Ectodermal cell (in vitro differentiated cells): Measurements from ENCODE around the gene LTA.
A peak's percentile ranks its signal among the peaks of the same experiment; 100 is the strongest.

ENCODE experiments used
- H3K27ac ChIP-seq: 2 replicates; pipeline ENCODE4 v1.7.0; 2013; ENCODE audit warnings: mild to moderate bottlenecking, low read depth, low read length; ENCODE audit not compliant: insufficient read depth, poor library complexity, severe bottlenecking
- H3K27me3 ChIP-seq: 2 replicates; pipeline ENCODE4 v1.7.0; 2013; ENCODE audit warnings: mild to moderate bottlenecking, low read length; ENCODE audit not compliant: insufficient read depth, control insufficient read depth, poor library complexity, severe bottlenecking
- H3K36me3 ChIP-seq: one replicate; pipeline ENCODE4 v1.7.0; 2013; ENCODE audit warnings: low read length; ENCODE audit not compliant: control insufficient read depth, insufficient read depth
- H3K4me1 ChIP-seq: one replicate; pipeline ENCODE4 v1.7.0; 2013; ENCODE audit warnings: low read length; ENCODE audit not compliant: control insufficient read depth, insufficient read depth
- H3K4me3 ChIP-seq: 2 replicates; pipeline ENCODE4 v1.7.0; 2013; ENCODE audit warnings: low read depth, low read length, control low read depth; ENCODE audit not compliant: insufficient read depth
- H3K9me3 ChIP-seq: 2 replicates; pipeline ENCODE4 v1.7.0; 2013; ENCODE audit warnings: mild to moderate bottlenecking, low read length, moderate library complexity; ENCODE audit not compliant: control insufficient read depth
- WGBS, 2 experiments: methylation state at CpG; one replicate each; pipeline ENCODE4 v1.1.7; 2013; ENCODE audit warnings: missing lambda C conversion rate in 2 of 2; 5-methylcytosine and 5-hydroxymethylcytosine counted together

LTA gene

DNA sequence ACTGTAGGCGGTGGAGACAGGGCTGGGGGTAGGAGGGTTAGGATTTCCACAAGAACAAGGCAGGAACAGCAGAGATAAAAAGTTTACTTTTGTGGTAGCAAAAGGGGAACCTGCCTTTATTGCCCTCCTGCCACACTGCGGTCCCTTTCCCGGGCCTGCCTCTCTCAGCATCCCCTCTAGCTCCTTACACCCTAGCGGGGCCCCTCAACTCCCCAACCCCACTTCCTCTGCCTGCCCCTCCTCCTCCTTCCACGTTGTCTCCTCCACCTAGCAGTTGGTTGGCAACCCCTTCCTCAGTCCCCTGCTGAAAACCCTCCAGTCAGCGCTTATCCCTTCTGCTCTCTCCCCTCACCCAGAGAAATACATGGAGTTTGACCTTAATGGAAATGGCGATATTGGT is 43.7 kb downstream of the LTA start:
- Histone ChIP-seq H3K4me3 (no peak overlapping the region), H3K27me3 (no peaks in the 10 kb centered on the region), H3K9me3 (no peaks in the 10 kb centered on the region), H3K27ac (no peak overlapping the region), H3K36me3 (no peaks in the 10 kb centered on the region), H3K4me1 (peaks cover 5% of the 10 kb centered on the region)
- WGBS, 2 experiments = 78 to 79% methylated on average over 7 of the region's 7 CpGs

DNA sequence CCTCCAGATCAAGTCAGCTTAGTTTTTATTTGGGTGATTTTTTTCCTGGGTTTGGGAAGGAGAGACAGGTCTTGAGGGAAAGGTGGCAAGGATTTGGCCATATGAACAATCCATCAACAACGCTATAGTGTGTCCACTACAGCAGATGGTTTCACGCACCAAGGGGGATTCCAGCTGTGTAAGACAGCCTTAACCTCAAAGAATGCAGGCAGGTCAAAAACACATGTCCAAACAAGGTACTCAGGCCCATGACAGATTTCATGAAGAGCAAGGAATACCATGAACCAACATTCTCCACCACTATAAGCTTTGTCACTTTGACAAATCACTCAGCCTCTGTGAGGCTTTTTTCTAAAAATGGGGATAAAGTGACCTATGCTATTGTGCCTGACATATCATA is 44.9 kb downstream of the LTA start:
- H3K27me3 ChIP-seq = no peaks in the 10 kb centered on the region
- peaks cover 6% of the 10 kb centered on the region for H3K4me1 ChIP-seq
- 90 to 92% methylated on average over 2 of the region's 2 CpGs for WGBS, 2 experiments
- no peaks in the 10 kb centered on the region for H3K36me3 ChIP-seq
- H3K9me3 ChIP-seq = no peaks in the 10 kb centered on the region
- H3K4me3 ChIP-seq = no peak overlapping the region
- no peak overlapping the region for H3K27ac ChIP-seq

DNA sequence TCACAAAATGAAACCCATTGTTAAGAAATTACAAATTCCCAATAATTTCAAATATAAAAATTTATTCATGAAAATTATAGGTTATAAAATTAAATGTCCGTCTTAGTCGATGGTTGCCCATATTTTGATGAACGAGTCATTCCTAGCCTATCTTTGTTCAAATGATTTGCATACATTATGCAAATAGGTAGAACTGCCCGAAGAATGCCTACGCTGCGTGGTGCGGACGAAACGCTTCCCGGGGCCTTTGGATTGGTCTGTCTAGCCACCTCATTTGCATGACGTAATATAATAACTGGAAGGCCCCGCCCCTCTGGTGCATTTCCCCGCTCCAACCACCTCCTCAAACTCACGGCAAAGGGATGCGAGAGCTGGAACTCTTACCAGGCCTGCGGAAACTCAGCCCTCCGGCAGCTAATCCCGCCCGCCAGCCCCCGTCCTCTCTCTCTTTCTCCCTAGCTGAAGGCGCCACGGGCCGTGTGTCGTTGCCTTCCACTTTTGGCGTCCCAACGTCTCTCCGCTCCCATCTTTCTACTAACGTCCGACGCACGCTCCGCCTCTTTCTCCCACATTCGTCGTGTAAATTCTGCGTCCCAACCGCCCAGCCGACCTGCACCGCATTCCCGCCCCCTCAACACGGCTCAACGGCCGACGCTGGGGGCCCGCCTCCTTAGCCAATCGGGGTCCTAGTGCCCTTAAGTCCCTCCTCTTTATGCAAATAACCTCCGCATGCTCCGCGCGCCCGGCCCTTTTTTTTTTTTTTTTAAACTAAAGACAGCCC is 47.9 kb downstream of the LTA start:
- H3K36me3 ChIP-seq = peaks cover 25% of the 10 kb centered on the region
- no peaks in the 10 kb centered on the region for H3K27me3 ChIP-seq
- peaks cover 16% of the 10 kb centered on the region for H3K4me1 ChIP-seq
- H3K4me3 ChIP-seq = peak overlapping the region; percentile 79
- no peaks in the 10 kb centered on the region for H3K9me3 ChIP-seq
- H3K27ac ChIP-seq = peak overlapping the region; percentile 100
- 0 to 1% methylated on average over 50 of the region's 50 CpGs for WGBS, 2 experiments

DNA sequence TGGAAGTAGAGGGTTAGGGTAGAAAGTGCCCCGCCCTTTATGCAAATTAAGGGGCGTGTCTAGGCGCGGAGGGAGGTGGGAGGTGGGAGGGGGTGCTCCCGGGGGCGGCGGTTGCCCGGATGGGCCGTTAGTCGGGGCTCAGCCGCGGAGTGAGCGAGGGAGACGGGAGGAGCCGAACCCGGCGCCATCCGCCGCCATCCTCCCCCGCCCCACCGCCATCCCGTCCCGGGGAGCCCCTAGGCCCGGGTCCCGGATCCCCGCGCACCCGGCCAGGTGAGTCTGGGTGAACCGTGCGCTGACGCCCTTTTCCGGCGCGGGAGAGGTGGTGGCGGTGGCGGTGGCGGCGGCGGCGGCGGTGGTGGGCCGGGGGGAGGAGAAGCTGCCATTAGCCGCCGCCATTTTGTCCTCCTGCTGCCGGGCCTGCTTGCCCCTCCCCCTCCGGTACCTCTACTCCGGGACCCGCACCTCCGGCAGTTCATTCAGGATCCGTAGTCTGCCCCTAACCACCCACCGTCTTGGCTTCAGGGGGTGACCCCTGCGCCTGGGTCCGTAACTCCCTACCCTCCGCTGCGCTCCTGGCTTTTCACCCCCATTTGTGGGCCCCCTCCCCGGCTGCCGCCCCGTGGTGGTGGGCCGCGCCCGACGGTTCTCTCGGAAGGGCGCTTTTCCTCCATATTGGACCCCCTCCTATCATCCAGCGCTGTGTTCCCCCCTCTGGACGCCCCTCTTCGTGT is 48.7 kb downstream of the LTA start, which contains the start of gene PRRC2A:
TSS of gene PRRC2A (plus strand) at position 130 of the 734 bp plus-strand sequence. CDS start 2,075 bp downstream, outside the sequence.
- H3K27ac ChIP-seq = peak within 1 kb of the TSS; percentile 100
- peaks cover 14% of the 10 kb centered on the region for H3K4me1 ChIP-seq
- H3K9me3 ChIP-seq = no peaks in the 10 kb centered on the region
- WGBS, 2 experiments = 0% methylated on average over 67 of the region's 67 CpGs
- H3K36me3 ChIP-seq = peaks cover 33% of the 10 kb centered on the region
- H3K27me3 ChIP-seq = no peaks in the 10 kb centered on the region
- H3K4me3 ChIP-seq = peak within 1 kb of the TSS; percentile 79

DNA sequence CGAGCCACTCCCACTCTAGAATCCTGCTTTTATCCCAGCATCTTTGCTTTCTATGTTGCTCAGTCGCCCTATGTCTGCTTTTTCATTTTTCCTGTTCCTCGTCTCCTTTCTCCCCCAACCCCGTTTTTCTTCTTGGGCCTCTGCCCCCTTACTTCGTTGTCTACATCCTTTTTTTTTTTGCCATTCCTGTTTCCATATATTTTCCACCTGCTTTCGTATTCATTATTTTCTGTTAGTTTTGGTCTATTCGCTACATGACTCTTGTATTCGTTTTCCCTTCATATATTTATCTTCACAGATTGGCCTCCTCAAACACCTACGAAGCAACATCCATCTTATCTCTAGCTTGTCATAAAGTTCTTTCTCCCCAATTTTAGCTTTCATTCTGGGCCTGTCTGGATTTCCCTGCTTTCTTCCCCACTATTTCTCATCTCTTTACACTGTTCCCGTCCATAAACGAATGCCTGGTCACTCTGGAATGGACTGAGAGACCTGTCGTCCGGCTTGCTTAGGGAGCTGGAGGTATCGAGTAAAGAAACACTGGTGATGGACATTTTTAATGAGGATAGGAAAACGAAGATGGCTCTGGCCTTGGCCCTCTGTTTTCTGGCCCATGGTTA is 49.3 kb downstream of the LTA start:
- Histone ChIP-seq H3K4me1 (peaks cover 10% of the 10 kb centered on the region), H3K27me3 (no peaks in the 10 kb centered on the region), H3K9me3 (no peaks in the 10 kb centered on the region), H3K4me3 (peak overlapping the region; percentile 79), H3K27ac (peak overlapping the region; percentile 100), H3K36me3 (peaks cover 39% of the 10 kb centered on the region)
- 6 to 7% methylated on average over 15 of the region's 15 CpGs for WGBS, 2 experiments

DNA sequence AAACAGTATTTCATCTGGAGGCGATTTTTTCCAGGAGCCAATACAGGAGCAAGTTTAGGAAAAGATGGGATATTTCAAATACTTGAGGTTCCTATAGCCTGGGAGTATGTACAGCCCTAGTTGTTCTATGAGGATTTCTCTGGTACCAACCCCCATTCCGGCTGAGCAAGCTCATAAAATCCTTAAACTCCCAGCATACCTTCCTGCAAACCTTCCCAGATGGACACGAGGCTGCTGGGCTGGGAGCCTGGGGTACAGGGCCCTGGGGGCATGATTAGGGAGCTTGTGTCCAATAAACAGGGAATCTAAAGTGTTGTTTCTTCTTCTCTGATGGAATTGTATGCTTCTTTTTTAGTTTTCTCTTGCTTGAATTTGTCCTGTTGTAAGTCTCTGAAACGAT is 49.9 kb downstream of the LTA start:
- H3K4me1 ChIP-seq = peaks cover 10% of the 10 kb centered on the region
- no peak overlapping the region for H3K27ac ChIP-seq
- H3K9me3 ChIP-seq = no peaks in the 10 kb centered on the region
- 39 to 44% methylated on average over 4 of the region's 4 CpGs for WGBS, 2 experiments
- peaks cover 45% of the 10 kb centered on the region for H3K36me3 ChIP-seq
- H3K4me3 ChIP-seq = peak overlapping the region; percentile 79
- H3K27me3 ChIP-seq = no peaks in the 10 kb centered on the region

DNA sequence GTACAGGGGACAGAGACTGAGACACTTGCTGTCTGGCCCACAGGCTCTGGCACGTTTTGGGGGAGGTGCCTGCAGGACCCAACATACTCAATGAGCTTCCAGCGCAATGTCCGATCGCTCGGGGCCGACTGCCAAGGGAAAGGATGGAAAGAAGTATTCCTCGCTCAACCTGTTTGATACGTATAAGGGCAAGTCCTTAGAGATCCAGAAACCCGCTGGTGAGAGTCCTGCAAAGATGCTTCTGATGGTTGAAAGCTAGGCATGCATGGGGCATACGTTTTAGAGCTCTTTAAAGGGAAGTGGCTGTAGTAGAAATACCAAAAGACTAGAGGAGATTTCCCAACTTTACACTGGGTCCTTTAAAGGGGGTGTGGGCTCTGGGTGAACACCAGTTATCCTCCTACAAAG is 50.6 kb downstream of the LTA start:
- Histone ChIP-seq H3K4me3 (peak overlapping the region; percentile 79), H3K36me3 (peaks cover 51% of the 10 kb centered on the region), H3K27me3 (no peaks in the 10 kb centered on the region), H3K9me3 (no peaks in the 10 kb centered on the region), H3K4me1 (peaks cover 10% of the 10 kb centered on the region), H3K27ac (no peak overlapping the region)
- WGBS, 2 experiments = 92 to 94% methylated on average over 10 of the region's 10 CpGs
